H54 (cell line): ENCODE measurements around the gene SMYD1.

ENCODE experiments used
- DNase-seq: peaks from one replicate; pipeline ENCODE4 v3.0.0; 2011; ENCODE audit warnings: low spot score, mixed read lengths; ENCODE audit not compliant: insufficient read length
- FAIRE-seq: peaks from 3 replicates; lab custom pipeline; 2011; peaks lifted over from hg19 to GRCh38; lab: Jason Lieb, UNC
- POLR2A ChIP-seq: IDR thresholded peaks from 2 replicates; pipeline ENCODE4 v1.6.1; 2011; ENCODE audit warnings: low read depth, mild to moderate bottlenecking, low read length

SMYD1 gene

GRCh38 chr2:88087073-88087472 lies 19.4 kb downstream of the SMYD1 start:
- DNase-seq: no peak
- no peak for TF ChIP-seq POLR2A
- no peak for FAIRE-seq

- TF ChIP-seq POLR2A: no peak
- DNase-seq (no peak), FAIRE-seq (no peak)
These were observed 20.1 kb downstream of the SMYD1 start for GRCh38 chr2:88087763-88088162.

GRCh38 chr2:88088999-88089398 lies 21.4 kb downstream of the SMYD1 start:
- no peak for FAIRE-seq
- DNase-seq: no peak
- no peak for TF ChIP-seq POLR2A

GRCh38 chr2:88090446-88091283 lies 23.0 kb downstream of the SMYD1 start:
- FAIRE-seq (no peak), DNase-seq (no peak)
- no peak for TF ChIP-seq POLR2A

- no peak for FAIRE-seq
- TF ChIP-seq POLR2A: no peak
- DNase-seq: no peak
These were observed 24.3 kb downstream of the SMYD1 start for GRCh38 chr2:88091943-88092342.

GRCh38 chr2:88092773-88093172 lies 25.1 kb downstream of the SMYD1 start:
- TF ChIP-seq POLR2A: no peak
- DNase-seq: no peak
- FAIRE-seq: no peak

GRCh38 chr2:88095022-88095421 lies 27.4 kb downstream of the SMYD1 start:
- DNase-seq: no peak
- TF ChIP-seq POLR2A: no peak
- FAIRE-seq: no peak

GRCh38 chr2:88096708-88097107 lies 29.1 kb downstream of the SMYD1 start:
- DNase-seq (no peak), FAIRE-seq (no peak)
- no peak for TF ChIP-seq POLR2A

GRCh38 chr2:88097192-88097591 lies 29.6 kb downstream of the SMYD1 start:
- no peak for DNase-seq
- TF ChIP-seq POLR2A: no peak
- no peak for FAIRE-seq

GRCh38 chr2:88097891-88098557 lies 30.4 kb downstream of the SMYD1 start:
- no peak for DNase-seq
- no peak for TF ChIP-seq POLR2A
- no peak for FAIRE-seq

- no peak for DNase-seq
- FAIRE-seq: no peak
- no peak for TF ChIP-seq POLR2A
These were observed 30.9 kb downstream of the SMYD1 start for GRCh38 chr2:88098558-88098900.

GRCh38 chr2:88099798-88100488 lies 32.3 kb downstream of the SMYD1 start:
- no peak for TF ChIP-seq POLR2A
- DNase-seq: peak; percentile 17
- no peak for FAIRE-seq

- DNase-seq (no peak), FAIRE-seq (no peak)
- TF ChIP-seq POLR2A: no peak
These were observed 32.8 kb downstream of the SMYD1 start for GRCh38 chr2:88100489-88100858.

GRCh38 chr2:88108796-88109195 lies 41.2 kb downstream of the SMYD1 start:
- TF ChIP-seq POLR2A: no peak
- no peak for DNase-seq
- FAIRE-seq: no peak
